ENCODE measurements around the gene ZNF385A. TPM values are rescaled to one million over a fixed set of nuclear protein-coding genes. Genes with fewer than 3 reads are reported as not detected.

ZNF385A gene
- total and polyA plus RNA-seq, 2 of the 13 experiments (the other 11 are each of a cell fraction or from before 2014, with no cell fraction given), result 0.44 to 0.67 TPM

DNA sequence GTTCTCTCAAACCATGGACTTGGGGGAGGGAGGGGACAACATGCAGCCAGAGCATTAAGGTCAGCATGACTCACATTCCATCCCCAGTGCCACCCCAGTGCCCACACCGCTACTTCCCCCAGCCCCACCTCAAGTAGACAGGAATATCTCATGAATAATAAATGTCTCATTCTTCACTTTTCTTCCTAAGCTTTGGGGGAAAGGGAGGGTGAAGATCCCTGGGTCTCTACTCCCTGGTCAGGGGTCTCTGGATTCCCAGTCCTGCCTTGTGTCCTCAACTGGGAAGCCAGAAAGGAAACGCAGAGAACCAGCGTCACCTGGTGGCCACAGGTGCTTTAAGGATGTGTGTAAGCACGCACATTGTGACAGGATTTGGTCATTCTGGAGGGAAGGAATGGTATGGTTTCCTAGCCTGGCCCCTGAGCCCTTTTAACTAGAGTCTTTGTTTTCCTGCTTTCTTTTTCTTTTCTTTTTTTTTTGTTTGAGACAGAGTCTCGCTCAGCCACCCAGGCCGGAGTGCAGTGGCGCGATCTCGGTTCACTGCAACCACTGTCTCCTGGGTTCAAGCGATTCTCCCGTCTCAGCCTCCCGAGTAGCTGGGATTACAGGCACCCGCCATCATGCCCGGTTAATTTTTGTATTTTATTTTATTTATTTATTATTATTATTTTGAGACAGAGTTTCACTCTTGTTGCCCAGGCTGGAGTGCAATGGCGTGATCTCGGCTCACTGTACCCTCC lies 23.6 kb downstream of the ZNF385A start (continued):
- TF ChIP-seq, protein P1, sequence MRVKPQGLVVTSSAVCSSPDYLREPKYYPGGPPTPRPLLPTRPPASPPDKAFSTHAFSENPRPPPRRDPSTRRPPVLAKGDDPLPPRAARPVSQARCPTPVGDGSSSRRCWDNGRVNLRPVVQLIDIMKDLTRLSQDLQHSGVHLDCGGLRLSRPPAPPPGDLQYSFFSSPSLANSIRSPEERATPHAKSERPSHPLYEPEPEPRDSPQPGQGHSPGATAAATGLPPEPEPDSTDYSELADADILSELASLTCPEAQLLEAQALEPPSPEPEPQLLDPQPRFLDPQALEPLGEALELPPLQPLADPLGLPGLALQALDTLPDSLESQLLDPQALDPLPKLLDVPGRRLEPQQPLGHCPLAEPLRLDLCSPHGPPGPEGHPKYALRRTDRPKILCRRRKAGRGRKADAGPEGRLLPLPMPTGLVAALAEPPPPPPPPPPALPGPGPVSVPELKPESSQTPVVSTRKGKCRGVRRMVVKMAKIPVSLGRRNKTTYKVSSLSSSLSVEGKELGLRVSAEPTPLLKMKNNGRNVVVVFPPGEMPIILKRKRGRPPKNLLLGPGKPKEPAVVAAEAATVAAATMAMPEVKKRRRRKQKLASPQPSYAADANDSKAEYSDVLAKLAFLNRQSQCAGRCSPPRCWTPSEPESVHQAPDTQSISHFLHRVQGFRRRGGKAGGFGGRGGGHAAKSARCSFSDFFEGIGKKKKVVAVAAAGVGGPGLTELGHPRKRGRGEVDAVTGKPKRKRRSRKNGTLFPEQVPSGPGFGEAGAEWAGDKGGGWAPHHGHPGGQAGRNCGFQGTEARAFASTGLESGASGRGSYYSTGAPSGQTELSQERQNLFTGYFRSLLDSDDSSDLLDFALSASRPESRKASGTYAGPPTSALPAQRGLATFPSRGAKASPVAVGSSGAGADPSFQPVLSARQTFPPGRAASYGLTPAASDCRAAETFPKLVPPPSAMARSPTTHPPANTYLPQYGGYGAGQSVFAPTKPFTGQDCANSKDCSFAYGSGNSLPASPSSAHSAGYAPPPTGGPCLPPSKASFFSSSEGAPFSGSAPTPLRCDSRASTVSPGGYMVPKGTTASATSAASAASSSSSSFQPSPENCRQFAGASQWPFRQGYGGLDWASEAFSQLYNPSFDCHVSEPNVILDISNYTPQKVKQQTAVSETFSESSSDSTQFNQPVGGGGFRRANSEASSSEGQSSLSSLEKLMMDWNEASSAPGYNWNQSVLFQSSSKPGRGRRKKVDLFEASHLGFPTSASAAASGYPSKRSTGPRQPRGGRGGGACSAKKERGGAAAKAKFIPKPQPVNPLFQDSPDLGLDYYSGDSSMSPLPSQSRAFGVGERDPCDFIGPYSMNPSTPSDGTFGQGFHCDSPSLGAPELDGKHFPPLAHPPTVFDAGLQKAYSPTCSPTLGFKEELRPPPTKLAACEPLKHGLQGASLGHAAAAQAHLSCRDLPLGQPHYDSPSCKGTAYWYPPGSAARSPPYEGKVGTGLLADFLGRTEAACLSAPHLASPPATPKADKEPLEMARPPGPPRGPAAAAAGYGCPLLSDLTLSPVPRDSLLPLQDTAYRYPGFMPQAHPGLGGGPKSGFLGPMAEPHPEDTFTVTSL (CRISPR knock-in tag; IDR thresholded peaks at IDR 0.05; ENCODE audit: borderline replicate concordance), result no peak
- TF ChIP-seq NPAS2 (CRISPR knock-in tag; IDR thresholded peaks at IDR 0.05; ENCODE audit: borderline replicate concordance), result no peak
- 0 out of 2 replicates have a peak, but pooled peaks have one; percentile 24 for TF ChIP-seq FOXP4 (CRISPR knock-in tag; IDR thresholded peaks at IDR 0.05)
- TF ChIP-seq ZNF766 (CRISPR knock-in tag; IDR thresholded peaks at IDR 0.05; ENCODE audit: borderline replicate concordance), result no peak
- no peak for TF ChIP-seq ZNF496 (CRISPR knock-in tag; IDR thresholded peaks at IDR 0.05; ENCODE audit: insufficient replicate concordance)
- no peak for TF ChIP-seq ETV6 (CRISPR knock-in tag; conservative IDR thresholded peaks at IDR 0.05)
- 0 out of 2 replicates have a peak, but pooled peaks have one; percentile 26 for TF ChIP-seq ZSCAN29 (CRISPR knock-in tag; conservative IDR thresholded peaks at IDR 0.05)
- TF ChIP-seq ZNF207 (IDR thresholded peaks at IDR 0.05; ENCODE audit: borderline replicate concordance), result no peak
- no peak for TF ChIP-seq ZNF335 (CRISPR knock-in tag; IDR thresholded peaks at IDR 0.05)
- TF ChIP-seq POGZ (CRISPR knock-in tag; IDR thresholded peaks at IDR 0.05), result no peak
- 0 out of 2 replicates have a peak, but pooled peaks have one; percentile 72 for TF ChIP-seq GLI4 (CRISPR knock-in tag; IDR thresholded peaks at IDR 0.05; ENCODE audit: borderline replicate concordance)
- no peak for TF ChIP-seq ZNF251 (CRISPR knock-in tag; IDR thresholded peaks at IDR 0.05)
- no peak for TF ChIP-seq TERF1 (CRISPR knock-in tag; IDR thresholded peaks at IDR 0.05)
- peak; percentile 52; the same call in 1 of the 2 replicates for TF ChIP-seq HOXA5 (CRISPR knock-in tag; IDR thresholded peaks at IDR 0.05)
- no peak; the same call in 1 of the 2 replicates for TF ChIP-seq RXRA (CRISPR knock-in tag; IDR thresholded peaks at IDR 0.05)
- no peak for TF ChIP-seq PHF20 (CRISPR knock-in tag; IDR thresholded peaks at IDR 0.05)
- peak; percentile 45; the same call in 1 of the 2 replicates for TF ChIP-seq ZNF782 (CRISPR knock-in tag; IDR thresholded peaks at IDR 0.05; ENCODE audit: borderline replicate concordance)
- TF ChIP-seq ZNF552 (CRISPR knock-in tag; IDR thresholded peaks at IDR 0.05; ENCODE audit: borderline replicate concordance), result no peak
- no peak for TF ChIP-seq ZNF878 (CRISPR knock-in tag; IDR thresholded peaks at IDR 0.05)

All from HepG2 (cell line).